ENCODE data around the gene SDF4.

DNA sequence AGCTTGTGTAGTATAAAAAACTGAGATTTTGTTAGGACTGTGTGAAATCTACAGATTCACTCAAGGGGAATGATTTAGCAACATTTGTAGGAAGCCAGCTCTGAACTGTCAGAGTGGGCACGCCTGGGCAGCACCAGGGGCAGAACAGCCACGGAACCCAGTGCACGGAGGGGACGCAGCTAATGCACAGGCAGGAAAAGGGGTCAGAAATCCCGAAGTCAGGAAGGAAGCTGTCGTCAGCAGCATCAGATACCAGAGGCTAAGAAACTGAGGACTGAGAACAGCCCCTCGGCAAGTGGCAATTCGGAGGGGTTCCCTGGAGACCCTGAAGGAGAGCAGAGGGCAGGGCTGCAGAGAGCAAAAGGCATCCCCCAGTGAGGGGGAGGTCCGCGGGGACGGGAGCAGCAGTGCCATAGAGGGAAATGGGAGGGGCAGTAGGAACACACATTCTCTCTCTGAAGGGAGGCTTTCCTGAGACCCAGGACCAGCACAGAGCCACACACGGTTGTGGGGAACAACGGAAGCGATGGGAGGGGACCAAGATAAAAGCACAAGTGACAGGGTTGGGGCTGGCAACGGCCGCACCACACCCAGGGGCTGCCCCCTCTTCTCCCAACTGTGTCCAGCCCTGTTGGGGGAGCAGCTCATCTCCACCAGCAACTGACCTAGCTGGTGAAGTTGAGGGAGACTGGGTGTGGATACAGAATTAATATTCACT lies 29.2 kb upstream of the SDF4 start:
- TF ChIP-seq, protein P1, sequence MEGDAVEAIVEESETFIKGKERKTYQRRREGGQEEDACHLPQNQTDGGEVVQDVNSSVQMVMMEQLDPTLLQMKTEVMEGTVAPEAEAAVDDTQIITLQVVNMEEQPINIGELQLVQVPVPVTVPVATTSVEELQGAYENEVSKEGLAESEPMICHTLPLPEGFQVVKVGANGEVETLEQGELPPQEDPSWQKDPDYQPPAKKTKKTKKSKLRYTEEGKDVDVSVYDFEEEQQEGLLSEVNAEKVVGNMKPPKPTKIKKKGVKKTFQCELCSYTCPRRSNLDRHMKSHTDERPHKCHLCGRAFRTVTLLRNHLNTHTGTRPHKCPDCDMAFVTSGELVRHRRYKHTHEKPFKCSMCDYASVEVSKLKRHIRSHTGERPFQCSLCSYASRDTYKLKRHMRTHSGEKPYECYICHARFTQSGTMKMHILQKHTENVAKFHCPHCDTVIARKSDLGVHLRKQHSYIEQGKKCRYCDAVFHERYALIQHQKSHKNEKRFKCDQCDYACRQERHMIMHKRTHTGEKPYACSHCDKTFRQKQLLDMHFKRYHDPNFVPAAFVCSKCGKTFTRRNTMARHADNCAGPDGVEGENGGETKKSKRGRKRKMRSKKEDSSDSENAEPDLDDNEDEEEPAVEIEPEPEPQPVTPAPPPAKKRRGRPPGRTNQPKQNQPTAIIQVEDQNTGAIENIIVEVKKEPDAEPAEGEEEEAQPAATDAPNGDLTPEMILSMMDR (IDR thresholded peaks at IDR 0.05; ENCODE audit: control extremely low read depth in 1 of 3, insufficient read depth in 1 of 3, low read depth in 1 of 3, low read length in 3 of 3), result no peak
- TF ChIP-seq JUND (IDR thresholded peaks at IDR 0.05; ENCODE audit: low read length) (no peak), POLR2AphosphoS5 (IDR thresholded peaks at IDR 0.05; ENCODE audit: low read depth, low read length) (no peak), CREB1 (IDR thresholded peaks at IDR 0.05) (no peak), ZNF274 (IDR thresholded peaks at IDR 0.05; ENCODE audit: borderline replicate concordance, extremely low read depth, low read length) (no peak), EZH2 (IDR thresholded peaks at IDR 0.05; ENCODE audit: low read depth, low read length, severe bottlenecking) (no peak), TAF1 (IDR thresholded peaks at IDR 0.05; ENCODE audit: low read depth, low read length) (no peak), POLR2A (IDR thresholded peaks at IDR 0.05; ENCODE audit: control extremely low read depth in 1 of 2, low read depth in 2 of 2, low read length in 2 of 2) (no peak), SIX5 (IDR thresholded peaks at IDR 0.05; ENCODE audit: low read depth, low read length) (no peak), ASH2L (IDR thresholded peaks at IDR 0.05; ENCODE audit: low read length) (no peak), CHD2 (IDR thresholded peaks at IDR 0.05; ENCODE audit: low read length) (no peak)
- TF ChIP-seq, protein P2, sequence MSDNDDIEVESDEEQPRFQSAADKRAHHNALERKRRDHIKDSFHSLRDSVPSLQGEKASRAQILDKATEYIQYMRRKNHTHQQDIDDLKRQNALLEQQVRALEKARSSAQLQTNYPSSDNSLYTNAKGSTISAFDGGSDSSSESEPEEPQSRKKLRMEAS (IDR thresholded peaks at IDR 0.05), result no peak

Measured in H1 (cell line).